ENCODE data around the gene SFXN3.
A peak's percentile ranks its signal among the peaks of the same experiment; 100 is the strongest.

The SFXN3 gene

GRCh38 chr10:101015582-101015973, 15.5 kb upstream of the SFXN3 start:
- Histone ChIP-seq H3K4me1 (ENCODE audit: control insufficient read depth, insufficient read depth, low read length, poor library complexity, severe bottlenecking) (peaks cover 3% of the 10 kb centered on the region), H3K27me3 (replicated peaks; ENCODE audit: control insufficient read depth, insufficient read depth, low read length, poor library complexity, severe bottlenecking) (peaks cover 2% of the 10 kb centered on the region), H3K36me3 (ENCODE audit: control insufficient read depth, insufficient read depth, low read length) (no peaks in the 10 kb centered on the region), H3K27ac (ENCODE audit: insufficient read depth, low read length, poor library complexity, severe bottlenecking) (no peak overlapping the region), H3K4me3 (ENCODE audit: insufficient read depth, low read depth, low read length, poor library complexity, severe bottlenecking) (no peak overlapping the region), H3K9me3 (ENCODE audit: control insufficient read depth, low read length) (no peaks in the 10 kb centered on the region)
- DNase-seq, result no peak

GRCh38 chr10:101016814-101017213, 14.2 kb upstream of the SFXN3 start:
- Histone ChIP-seq H3K4me3 (ENCODE audit: insufficient read depth, low read depth, low read length, poor library complexity, severe bottlenecking) (no peak overlapping the region), H3K27ac (ENCODE audit: insufficient read depth, low read length, poor library complexity, severe bottlenecking) (no peak overlapping the region), H3K27me3 (replicated peaks; ENCODE audit: control insufficient read depth, insufficient read depth, low read length, poor library complexity, severe bottlenecking) (peaks cover 2% of the 10 kb centered on the region), H3K4me1 (ENCODE audit: control insufficient read depth, insufficient read depth, low read length, poor library complexity, severe bottlenecking) (peaks cover 3% of the 10 kb centered on the region), H3K9me3 (ENCODE audit: control insufficient read depth, low read length) (no peaks in the 10 kb centered on the region), H3K36me3 (ENCODE audit: control insufficient read depth, insufficient read depth, low read length) (no peaks in the 10 kb centered on the region)
- DNase-seq, result no peak

- Histone ChIP-seq H3K9me3 (ENCODE audit: control insufficient read depth, low read length) (no peaks in the 10 kb centered on the region), H3K4me1 (ENCODE audit: control insufficient read depth, insufficient read depth, low read length, poor library complexity, severe bottlenecking) (peaks cover 3% of the 10 kb centered on the region), H3K27me3 (replicated peaks; ENCODE audit: control insufficient read depth, insufficient read depth, low read length, poor library complexity, severe bottlenecking) (peaks cover 2% of the 10 kb centered on the region), H3K27ac (ENCODE audit: insufficient read depth, low read length, poor library complexity, severe bottlenecking) (no peak overlapping the region), H3K4me3 (ENCODE audit: insufficient read depth, low read depth, low read length, poor library complexity, severe bottlenecking) (no peak overlapping the region), H3K36me3 (ENCODE audit: control insufficient read depth, insufficient read depth, low read length) (no peaks in the 10 kb centered on the region)
- DNase-seq, result no peak
Measured at GRCh38 chr10:101018118-101018599, 12.9 kb upstream of the SFXN3 start.

- H3K4me1 ChIP-seq (ENCODE audit: control insufficient read depth, insufficient read depth, low read length, poor library complexity, severe bottlenecking), result peaks cover 3% of the 10 kb centered on the region
- no peak overlapping the region for H3K4me3 ChIP-seq (ENCODE audit: insufficient read depth, low read depth, low read length, poor library complexity, severe bottlenecking)
- H3K36me3 ChIP-seq (ENCODE audit: control insufficient read depth, insufficient read depth, low read length), result no peaks in the 10 kb centered on the region
- peak; percentile 32 to 47 (median 46) for DNase-seq
- peaks cover 2% of the 10 kb centered on the region for H3K27me3 ChIP-seq (replicated peaks; ENCODE audit: control insufficient read depth, insufficient read depth, low read length, poor library complexity, severe bottlenecking)
- H3K9me3 ChIP-seq (ENCODE audit: control insufficient read depth, low read length), result no peaks in the 10 kb centered on the region
- no peak overlapping the region for H3K27ac ChIP-seq (ENCODE audit: insufficient read depth, low read length, poor library complexity, severe bottlenecking)
Measured at GRCh38 chr10:101018600-101019439, 12.2 kb upstream of the SFXN3 start.

- H3K36me3 ChIP-seq (ENCODE audit: control insufficient read depth, insufficient read depth, low read length), result no peaks in the 10 kb centered on the region
- H3K4me1 ChIP-seq (ENCODE audit: control insufficient read depth, insufficient read depth, low read length, poor library complexity, severe bottlenecking), result peaks cover 3% of the 10 kb centered on the region
- no peaks in the 10 kb centered on the region for H3K9me3 ChIP-seq (ENCODE audit: control insufficient read depth, low read length)
- no peak overlapping the region for H3K27ac ChIP-seq (ENCODE audit: insufficient read depth, low read length, poor library complexity, severe bottlenecking)
- no peak overlapping the region for H3K4me3 ChIP-seq (ENCODE audit: insufficient read depth, low read depth, low read length, poor library complexity, severe bottlenecking)
- H3K27me3 ChIP-seq (replicated peaks; ENCODE audit: control insufficient read depth, insufficient read depth, low read length, poor library complexity, severe bottlenecking), result peaks cover 2% of the 10 kb centered on the region
- no peak for DNase-seq
Measured at GRCh38 chr10:101019440-101019703, 11.7 kb upstream of the SFXN3 start.

GRCh38 chr10:101020427-101021075, 10.5 kb upstream of the SFXN3 start:
- H3K4me1 ChIP-seq (ENCODE audit: control insufficient read depth, insufficient read depth, low read length, poor library complexity, severe bottlenecking), result peaks cover 3% of the 10 kb centered on the region
- no peak overlapping the region for H3K27ac ChIP-seq (ENCODE audit: insufficient read depth, low read length, poor library complexity, severe bottlenecking)
- H3K9me3 ChIP-seq (ENCODE audit: control insufficient read depth, low read length), result no peaks in the 10 kb centered on the region
- DNase-seq, result no peak
- H3K36me3 ChIP-seq (ENCODE audit: control insufficient read depth, insufficient read depth, low read length), result no peaks in the 10 kb centered on the region
- peaks cover under 1% of the 10 kb centered on the region for H3K27me3 ChIP-seq (replicated peaks; ENCODE audit: control insufficient read depth, insufficient read depth, low read length, poor library complexity, severe bottlenecking)
- no peak overlapping the region for H3K4me3 ChIP-seq (ENCODE audit: insufficient read depth, low read depth, low read length, poor library complexity, severe bottlenecking)

- DNase-seq, result no peak
- Histone ChIP-seq H3K4me1 (ENCODE audit: control insufficient read depth, insufficient read depth, low read length, poor library complexity, severe bottlenecking) (peaks cover 3% of the 10 kb centered on the region), H3K27ac (ENCODE audit: insufficient read depth, low read length, poor library complexity, severe bottlenecking) (no peak overlapping the region), H3K27me3 (replicated peaks; ENCODE audit: control insufficient read depth, insufficient read depth, low read length, poor library complexity, severe bottlenecking) (no peaks in the 10 kb centered on the region), H3K9me3 (ENCODE audit: control insufficient read depth, low read length) (no peaks in the 10 kb centered on the region), H3K4me3 (ENCODE audit: insufficient read depth, low read depth, low read length, poor library complexity, severe bottlenecking) (no peak overlapping the region), H3K36me3 (ENCODE audit: control insufficient read depth, insufficient read depth, low read length) (no peaks in the 10 kb centered on the region)
Measured at GRCh38 chr10:101021239-101021638, 9.8 kb upstream of the SFXN3 start.

- DNase-seq, result no peak
- H3K4me1 ChIP-seq (ENCODE audit: control insufficient read depth, insufficient read depth, low read length, poor library complexity, severe bottlenecking), result peaks cover 3% of the 10 kb centered on the region
- no peak overlapping the region for H3K4me3 ChIP-seq (ENCODE audit: insufficient read depth, low read depth, low read length, poor library complexity, severe bottlenecking)
- H3K27me3 ChIP-seq (replicated peaks; ENCODE audit: control insufficient read depth, insufficient read depth, low read length, poor library complexity, severe bottlenecking), result no peaks in the 10 kb centered on the region
- H3K27ac ChIP-seq (ENCODE audit: insufficient read depth, low read length, poor library complexity, severe bottlenecking), result no peak overlapping the region
- H3K36me3 ChIP-seq (ENCODE audit: control insufficient read depth, insufficient read depth, low read length), result no peaks in the 10 kb centered on the region
- H3K9me3 ChIP-seq (ENCODE audit: control insufficient read depth, low read length), result no peaks in the 10 kb centered on the region
Measured at GRCh38 chr10:101021692-101022251, 9.3 kb upstream of the SFXN3 start.

GRCh38 chr10:101022967-101023705, 7.9 kb upstream of the SFXN3 start:
- H3K36me3 ChIP-seq (ENCODE audit: control insufficient read depth, insufficient read depth, low read length), result no peaks in the 10 kb centered on the region
- H3K9me3 ChIP-seq (ENCODE audit: control insufficient read depth, low read length), result no peaks in the 10 kb centered on the region
- H3K4me1 ChIP-seq (ENCODE audit: control insufficient read depth, insufficient read depth, low read length, poor library complexity, severe bottlenecking), result peaks cover 3% of the 10 kb centered on the region
- no peak overlapping the region for H3K4me3 ChIP-seq (ENCODE audit: insufficient read depth, low read depth, low read length, poor library complexity, severe bottlenecking)
- no peak overlapping the region for H3K27ac ChIP-seq (ENCODE audit: insufficient read depth, low read length, poor library complexity, severe bottlenecking)
- no peak for DNase-seq
- H3K27me3 ChIP-seq (replicated peaks; ENCODE audit: control insufficient read depth, insufficient read depth, low read length, poor library complexity, severe bottlenecking), result no peaks in the 10 kb centered on the region
